C4-2B (cell line): ENCODE data around the gene ADGB.

Experiments used
- ZFX ChIP-seq: fragments of 450-650 bp; IDR thresholded peaks from 2 replicates; pipeline ENCODE4 v1.6.1; 2017
- TF ChIP-seq, protein P1 (sequence below): fragments of 450-650 bp; conservative IDR thresholded peaks from 2 replicates; pipeline ENCODE4 v1.5.1; 2017; ENCODE audit warnings: mild to moderate bottlenecking

DNA sequence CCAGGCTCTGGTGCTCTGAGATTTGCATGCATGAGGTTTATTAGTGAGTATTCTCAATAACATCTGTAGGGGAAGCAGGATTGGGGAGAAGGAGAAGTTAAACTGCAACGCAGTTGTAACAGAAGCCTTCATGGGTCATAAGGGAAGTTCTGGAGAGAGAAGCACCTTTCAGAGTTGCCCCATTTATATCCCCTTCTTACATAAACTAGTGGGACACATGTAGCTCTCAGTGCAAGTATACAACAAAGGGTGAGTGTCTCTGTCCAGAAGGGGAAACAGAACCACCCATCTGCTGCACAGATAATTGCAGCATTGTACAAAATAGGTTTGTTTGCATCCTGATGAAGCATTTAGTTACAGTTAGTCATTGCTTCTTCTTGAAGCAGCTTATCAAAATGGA is 4.3 kb upstream of the ADGB start:
- TF ChIP-seq, protein P1, sequence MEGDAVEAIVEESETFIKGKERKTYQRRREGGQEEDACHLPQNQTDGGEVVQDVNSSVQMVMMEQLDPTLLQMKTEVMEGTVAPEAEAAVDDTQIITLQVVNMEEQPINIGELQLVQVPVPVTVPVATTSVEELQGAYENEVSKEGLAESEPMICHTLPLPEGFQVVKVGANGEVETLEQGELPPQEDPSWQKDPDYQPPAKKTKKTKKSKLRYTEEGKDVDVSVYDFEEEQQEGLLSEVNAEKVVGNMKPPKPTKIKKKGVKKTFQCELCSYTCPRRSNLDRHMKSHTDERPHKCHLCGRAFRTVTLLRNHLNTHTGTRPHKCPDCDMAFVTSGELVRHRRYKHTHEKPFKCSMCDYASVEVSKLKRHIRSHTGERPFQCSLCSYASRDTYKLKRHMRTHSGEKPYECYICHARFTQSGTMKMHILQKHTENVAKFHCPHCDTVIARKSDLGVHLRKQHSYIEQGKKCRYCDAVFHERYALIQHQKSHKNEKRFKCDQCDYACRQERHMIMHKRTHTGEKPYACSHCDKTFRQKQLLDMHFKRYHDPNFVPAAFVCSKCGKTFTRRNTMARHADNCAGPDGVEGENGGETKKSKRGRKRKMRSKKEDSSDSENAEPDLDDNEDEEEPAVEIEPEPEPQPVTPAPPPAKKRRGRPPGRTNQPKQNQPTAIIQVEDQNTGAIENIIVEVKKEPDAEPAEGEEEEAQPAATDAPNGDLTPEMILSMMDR, result no peak
- no peak for TF ChIP-seq ZFX
